ENCODE measurements around the gene MICAL2.

MICAL2 gene

DNA sequence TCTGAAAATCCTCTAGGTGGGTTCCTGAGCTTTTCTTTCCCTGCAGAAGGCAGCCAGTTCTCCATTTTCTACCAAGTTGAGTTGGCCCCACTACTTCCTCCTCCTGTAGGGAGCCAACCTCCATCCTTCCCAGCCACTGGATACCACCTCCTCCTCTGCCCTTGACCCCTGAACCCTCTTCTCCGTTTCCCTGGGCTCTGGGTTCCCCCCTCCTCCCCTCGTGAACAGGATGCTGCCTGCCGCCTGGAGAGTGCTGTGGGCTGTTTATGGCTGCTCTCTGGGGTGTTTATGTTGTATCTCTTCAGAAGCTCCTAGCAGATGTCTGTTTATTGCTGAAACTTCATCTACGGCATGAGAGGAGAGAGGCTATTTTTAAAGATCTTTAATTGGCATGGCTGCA, 8.6 kb downstream of the MICAL2 start:
- H3K4me2 ChIP-seq (ENCODE audit: low read length): no peak overlapping the region
- H2AFZ ChIP-seq (ENCODE audit: low read depth, low read length): no peak overlapping the region
- 0 out of 2 replicates have a peak, but pooled peaks cover 4% of the 10 kb centered on the region for H3K4me1 ChIP-seq (ENCODE audit: low read length)
- H3K9me3 ChIP-seq (ENCODE audit: insufficient read depth, low read length): no peaks in the 10 kb centered on the region
- H3K36me3 ChIP-seq (replicated peaks; ENCODE audit: low read depth, low read length): no peaks in the 10 kb centered on the region
- H4K20me1 ChIP-seq (ENCODE audit: insufficient read depth, low read length): no peaks in the 10 kb centered on the region
- H3K27me3 ChIP-seq (ENCODE audit: low read depth, low read length): peaks cover 4% of the 10 kb centered on the region
- no peak overlapping the region for H3K4me3 ChIP-seq (ENCODE audit: low read length)
- H3K79me2 ChIP-seq (ENCODE audit: low read length): no peaks in the 10 kb centered on the region
- TF ChIP-seq EZH2phosphoT487 (IDR thresholded peaks at IDR 0.05; ENCODE audit: low read depth): no peak
- TF ChIP-seq, protein P1, sequence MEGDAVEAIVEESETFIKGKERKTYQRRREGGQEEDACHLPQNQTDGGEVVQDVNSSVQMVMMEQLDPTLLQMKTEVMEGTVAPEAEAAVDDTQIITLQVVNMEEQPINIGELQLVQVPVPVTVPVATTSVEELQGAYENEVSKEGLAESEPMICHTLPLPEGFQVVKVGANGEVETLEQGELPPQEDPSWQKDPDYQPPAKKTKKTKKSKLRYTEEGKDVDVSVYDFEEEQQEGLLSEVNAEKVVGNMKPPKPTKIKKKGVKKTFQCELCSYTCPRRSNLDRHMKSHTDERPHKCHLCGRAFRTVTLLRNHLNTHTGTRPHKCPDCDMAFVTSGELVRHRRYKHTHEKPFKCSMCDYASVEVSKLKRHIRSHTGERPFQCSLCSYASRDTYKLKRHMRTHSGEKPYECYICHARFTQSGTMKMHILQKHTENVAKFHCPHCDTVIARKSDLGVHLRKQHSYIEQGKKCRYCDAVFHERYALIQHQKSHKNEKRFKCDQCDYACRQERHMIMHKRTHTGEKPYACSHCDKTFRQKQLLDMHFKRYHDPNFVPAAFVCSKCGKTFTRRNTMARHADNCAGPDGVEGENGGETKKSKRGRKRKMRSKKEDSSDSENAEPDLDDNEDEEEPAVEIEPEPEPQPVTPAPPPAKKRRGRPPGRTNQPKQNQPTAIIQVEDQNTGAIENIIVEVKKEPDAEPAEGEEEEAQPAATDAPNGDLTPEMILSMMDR (IDR thresholded peaks at IDR 0.05; ENCODE audit: low read depth, low read length): no peak
- H3K27ac ChIP-seq (ENCODE audit: low read length): no peak overlapping the region
- no peak overlapping the region for H3K9ac ChIP-seq (ENCODE audit: low read length)

DNA sequence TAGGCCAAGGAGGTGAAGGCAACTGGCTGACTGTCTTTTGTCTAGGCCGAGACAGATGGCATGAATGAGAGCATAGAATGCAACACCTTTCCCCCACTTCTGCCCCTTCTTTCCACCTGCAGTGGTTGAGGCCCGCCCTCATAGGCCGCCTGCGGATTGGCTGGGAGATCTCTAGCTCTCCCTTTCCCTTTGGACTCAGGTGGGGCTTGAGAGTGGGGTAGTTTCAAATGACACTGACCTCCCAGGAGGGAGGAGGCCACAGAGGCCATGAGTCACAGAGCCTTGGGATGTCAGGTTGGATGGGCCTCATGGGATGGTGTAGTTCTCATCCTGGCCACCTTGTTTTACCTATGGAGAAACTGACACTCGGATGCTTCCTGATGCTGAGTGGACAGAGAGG, 9.1 kb downstream of the MICAL2 start:
- Histone ChIP-seq H3K4me2 (ENCODE audit: low read length) (no peak overlapping the region), H3K36me3 (replicated peaks; ENCODE audit: low read depth, low read length) (no peaks in the 10 kb centered on the region), H3K27ac (ENCODE audit: low read length) (no peak overlapping the region), H2AFZ (ENCODE audit: low read depth, low read length) (no peak overlapping the region), H3K9me3 (ENCODE audit: insufficient read depth, low read length) (no peaks in the 10 kb centered on the region), H3K9ac (ENCODE audit: low read length) (no peak overlapping the region), H3K27me3 (ENCODE audit: low read depth, low read length) (peaks cover 8% of the 10 kb centered on the region), H3K4me3 (ENCODE audit: low read length) (no peak overlapping the region), H3K4me1 (ENCODE audit: low read length) (0 out of 2 replicates have a peak, but pooled peaks cover 4% of the 10 kb centered on the region), H3K79me2 (ENCODE audit: low read length) (no peaks in the 10 kb centered on the region), H4K20me1 (ENCODE audit: insufficient read depth, low read length) (no peaks in the 10 kb centered on the region)
- TF ChIP-seq, protein P1 (IDR thresholded peaks at IDR 0.05; ENCODE audit: low read depth, low read length): no peak
- no peak for TF ChIP-seq EZH2phosphoT487 (IDR thresholded peaks at IDR 0.05; ENCODE audit: low read depth)

DNA sequence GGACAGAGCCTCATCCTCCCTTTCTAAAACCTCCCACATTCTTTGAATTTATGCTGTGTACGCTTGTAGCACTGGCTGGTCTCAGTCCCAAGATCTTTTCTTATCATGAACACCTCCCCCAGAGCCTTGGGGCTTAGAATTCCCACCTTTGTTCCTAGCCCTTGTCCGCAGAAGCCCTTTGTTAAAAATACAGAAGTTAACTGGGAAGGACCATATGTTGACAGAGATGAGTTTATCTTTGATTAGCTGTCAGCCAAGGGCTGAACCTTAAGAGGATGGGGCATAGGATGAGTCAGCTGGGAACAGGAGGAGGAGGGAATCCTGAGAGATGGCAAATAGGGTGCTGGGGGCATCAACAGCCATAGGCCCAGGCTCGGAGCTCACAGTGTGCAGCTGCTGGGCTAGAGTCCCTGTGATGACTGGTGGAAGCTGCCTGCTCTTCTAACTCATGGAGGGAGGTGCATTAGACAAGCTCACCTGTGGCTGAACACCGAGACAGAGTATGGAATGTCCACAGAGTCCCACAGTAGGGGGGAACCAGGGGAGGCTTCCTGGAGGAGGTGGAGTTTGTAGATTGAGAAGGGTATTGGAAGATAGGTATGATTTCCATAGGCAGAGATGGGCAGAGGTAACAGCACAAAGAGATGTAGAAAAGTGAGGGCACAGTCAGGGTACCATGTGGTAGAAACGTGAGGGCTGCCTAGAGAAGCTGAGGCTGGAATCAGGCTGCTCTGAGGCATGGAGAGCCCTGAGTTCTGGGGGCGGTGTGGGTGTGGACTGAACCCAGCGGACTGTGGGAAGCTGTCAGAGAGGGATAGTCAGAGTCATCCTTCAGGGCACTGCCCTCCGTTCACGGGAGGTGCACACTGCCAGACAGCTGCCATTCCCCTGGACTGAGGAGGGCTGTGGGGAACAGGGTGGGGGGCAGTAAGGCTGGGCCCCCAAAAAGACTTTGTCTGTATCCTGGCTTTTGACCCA, 9.9 kb downstream of the MICAL2 start:
- H3K27ac ChIP-seq (ENCODE audit: low read length): no peak overlapping the region
- no peak overlapping the region for H3K4me2 ChIP-seq (ENCODE audit: low read length)
- no peaks in the 10 kb centered on the region for H3K36me3 ChIP-seq (replicated peaks; ENCODE audit: low read depth, low read length)
- no peak overlapping the region for H3K4me3 ChIP-seq (ENCODE audit: low read length)
- H4K20me1 ChIP-seq (ENCODE audit: insufficient read depth, low read length): no peaks in the 10 kb centered on the region
- H3K9me3 ChIP-seq (ENCODE audit: insufficient read depth, low read length): no peaks in the 10 kb centered on the region
- H2AFZ ChIP-seq (ENCODE audit: low read depth, low read length): no peak overlapping the region
- H3K27me3 ChIP-seq (ENCODE audit: low read depth, low read length): peaks cover 12% of the 10 kb centered on the region
- no peak for TF ChIP-seq EZH2phosphoT487 (IDR thresholded peaks at IDR 0.05; ENCODE audit: low read depth)
- TF ChIP-seq, protein P1 (IDR thresholded peaks at IDR 0.05; ENCODE audit: low read depth, low read length): no peak
- 0 out of 2 replicates have a peak, but pooled peaks cover 6% of the 10 kb centered on the region for H3K4me1 ChIP-seq (ENCODE audit: low read length)
- no peaks in the 10 kb centered on the region for H3K79me2 ChIP-seq (ENCODE audit: low read length)
- H3K9ac ChIP-seq (ENCODE audit: low read length): no peak overlapping the region

DNA sequence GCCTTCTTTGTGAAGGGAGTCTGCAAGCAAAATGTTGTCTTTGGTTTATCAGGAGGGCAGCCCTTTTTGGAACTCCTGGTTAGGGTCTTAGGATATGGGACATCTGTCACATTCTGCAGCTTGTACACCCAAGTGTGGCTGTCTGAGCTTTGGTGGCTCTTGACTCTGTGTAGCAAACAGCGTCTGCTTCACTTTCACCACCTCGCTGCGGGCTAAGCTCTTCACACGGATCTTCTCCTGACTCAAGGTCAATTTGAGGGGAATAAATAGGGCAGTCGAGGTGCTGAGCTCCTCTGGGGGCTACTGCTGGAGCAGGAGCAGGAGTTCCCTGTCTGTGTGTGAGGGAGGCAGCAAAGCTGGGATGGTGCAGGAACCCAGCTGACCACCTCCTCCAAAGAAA, 10.6 kb downstream of the MICAL2 start:
- no peak overlapping the region for H3K9ac ChIP-seq (ENCODE audit: low read length)
- no peak overlapping the region for H3K4me2 ChIP-seq (ENCODE audit: low read length)
- no peak overlapping the region for H3K4me3 ChIP-seq (ENCODE audit: low read length)
- H4K20me1 ChIP-seq (ENCODE audit: insufficient read depth, low read length): no peaks in the 10 kb centered on the region
- 0 out of 2 replicates have a peak, but pooled peaks cover 6% of the 10 kb centered on the region for H3K4me1 ChIP-seq (ENCODE audit: low read length)
- no peaks in the 10 kb centered on the region for H3K36me3 ChIP-seq (replicated peaks; ENCODE audit: low read depth, low read length)
- TF ChIP-seq EZH2phosphoT487 (IDR thresholded peaks at IDR 0.05; ENCODE audit: low read depth): no peak
- TF ChIP-seq, protein P1 (IDR thresholded peaks at IDR 0.05; ENCODE audit: low read depth, low read length): no peak
- H3K9me3 ChIP-seq (ENCODE audit: insufficient read depth, low read length): no peaks in the 10 kb centered on the region
- no peaks in the 10 kb centered on the region for H3K79me2 ChIP-seq (ENCODE audit: low read length)
- H2AFZ ChIP-seq (ENCODE audit: low read depth, low read length): no peak overlapping the region
- H3K27me3 ChIP-seq (ENCODE audit: low read depth, low read length): peaks cover 12% of the 10 kb centered on the region
- no peak overlapping the region for H3K27ac ChIP-seq (ENCODE audit: low read length)
